ENCODE measurements around the gene CRYBG2.

CRYBG2 gene

GRCh38 chr1:26353210-26353859 lies 595 bp downstream of the CRYBG2 start:
- H3K27ac ChIP-seq (ENCODE audit: poor library complexity, severe bottlenecking) = peak overlapping the region; percentile 85
- TF ChIP-seq CTCF (IDR thresholded peaks at IDR 0.05; ENCODE audit: poor library complexity, severe bottlenecking) = no peak
- H3K4me3 ChIP-seq (ENCODE audit: severe bottlenecking) = peak overlapping the region; percentile 27
- ATAC-seq (ENCODE audit: low read depth) (no peak), DNase-seq (ENCODE audit: low spot score) (no peak)
- H3K4me1 ChIP-seq (ENCODE audit: insufficient read depth, poor library complexity, severe bottlenecking) = peaks cover 62% of the 10 kb centered on the region
- H3K36me3 ChIP-seq (ENCODE audit: low read depth) = no peaks in the 10 kb centered on the region
- no peaks in the 10 kb centered on the region for H3K27me3 ChIP-seq (ENCODE audit: insufficient read depth, poor library complexity, severe bottlenecking)
- no peaks in the 10 kb centered on the region for H3K9me3 ChIP-seq (ENCODE audit: severe bottlenecking)

- no peak for TF ChIP-seq CTCF (IDR thresholded peaks at IDR 0.05; ENCODE audit: poor library complexity, severe bottlenecking)
- Histone ChIP-seq H3K9me3 (ENCODE audit: severe bottlenecking) (no peaks in the 10 kb centered on the region), H3K4me3 (ENCODE audit: severe bottlenecking) (no peak overlapping the region), H3K4me1 (ENCODE audit: insufficient read depth, poor library complexity, severe bottlenecking) (peaks cover 59% of the 10 kb centered on the region), H3K27ac (ENCODE audit: poor library complexity, severe bottlenecking) (peak overlapping the region; percentile 85), H3K36me3 (ENCODE audit: low read depth) (no peaks in the 10 kb centered on the region), H3K27me3 (ENCODE audit: insufficient read depth, poor library complexity, severe bottlenecking) (no peaks in the 10 kb centered on the region)
- ATAC-seq (ENCODE audit: low read depth) (no peak), DNase-seq (ENCODE audit: low spot score) (no peak)
These were observed 1.6 kb downstream of the CRYBG2 start for GRCh38 chr1:26352338-26352679.

GRCh38 chr1:26351590-26352337 lies 2.2 kb downstream of the CRYBG2 start:
- H3K4me1 ChIP-seq (ENCODE audit: insufficient read depth, poor library complexity, severe bottlenecking) = peaks cover 53% of the 10 kb centered on the region
- TF ChIP-seq CTCF (IDR thresholded peaks at IDR 0.05; ENCODE audit: poor library complexity, severe bottlenecking) = no peak
- no peaks in the 10 kb centered on the region for H3K36me3 ChIP-seq (ENCODE audit: low read depth)
- no peaks in the 10 kb centered on the region for H3K27me3 ChIP-seq (ENCODE audit: insufficient read depth, poor library complexity, severe bottlenecking)
- DNase-seq (ENCODE audit: low spot score) (peak; percentile 92), ATAC-seq (ENCODE audit: low read depth) (peak; percentile 59)
- H3K9me3 ChIP-seq (ENCODE audit: severe bottlenecking) = no peaks in the 10 kb centered on the region
- H3K27ac ChIP-seq (ENCODE audit: poor library complexity, severe bottlenecking) = peak overlapping the region; percentile 85
- H3K4me3 ChIP-seq (ENCODE audit: severe bottlenecking) = no peak overlapping the region

GRCh38 chr1:26350701-26351589 lies 3.0 kb downstream of the CRYBG2 start:
- no peaks in the 10 kb centered on the region for H3K27me3 ChIP-seq (ENCODE audit: insufficient read depth, poor library complexity, severe bottlenecking)
- peaks cover 3% of the 10 kb centered on the region; the same call in 1 of the 2 replicates for H3K36me3 ChIP-seq (ENCODE audit: low read depth)
- ATAC-seq (ENCODE audit: low read depth) (no peak), DNase-seq (ENCODE audit: low spot score) (no peak)
- H3K4me3 ChIP-seq (ENCODE audit: severe bottlenecking) = no peak overlapping the region
- peaks cover 51% of the 10 kb centered on the region for H3K4me1 ChIP-seq (ENCODE audit: insufficient read depth, poor library complexity, severe bottlenecking)
- no peaks in the 10 kb centered on the region for H3K9me3 ChIP-seq (ENCODE audit: severe bottlenecking)
- TF ChIP-seq CTCF (IDR thresholded peaks at IDR 0.05; ENCODE audit: poor library complexity, severe bottlenecking) = no peak
- peak overlapping the region; percentile 85 for H3K27ac ChIP-seq (ENCODE audit: poor library complexity, severe bottlenecking)

Data from RWPE2 (cell line).